ENCODE data around the gene RFX4. TPM values are rescaled to one million over a fixed set of nuclear protein-coding genes. Genes with fewer than 3 reads are reported as not detected.

RFX4 gene
- total RNA-seq, 1 donor from 2014 or later = not detected

DNA sequence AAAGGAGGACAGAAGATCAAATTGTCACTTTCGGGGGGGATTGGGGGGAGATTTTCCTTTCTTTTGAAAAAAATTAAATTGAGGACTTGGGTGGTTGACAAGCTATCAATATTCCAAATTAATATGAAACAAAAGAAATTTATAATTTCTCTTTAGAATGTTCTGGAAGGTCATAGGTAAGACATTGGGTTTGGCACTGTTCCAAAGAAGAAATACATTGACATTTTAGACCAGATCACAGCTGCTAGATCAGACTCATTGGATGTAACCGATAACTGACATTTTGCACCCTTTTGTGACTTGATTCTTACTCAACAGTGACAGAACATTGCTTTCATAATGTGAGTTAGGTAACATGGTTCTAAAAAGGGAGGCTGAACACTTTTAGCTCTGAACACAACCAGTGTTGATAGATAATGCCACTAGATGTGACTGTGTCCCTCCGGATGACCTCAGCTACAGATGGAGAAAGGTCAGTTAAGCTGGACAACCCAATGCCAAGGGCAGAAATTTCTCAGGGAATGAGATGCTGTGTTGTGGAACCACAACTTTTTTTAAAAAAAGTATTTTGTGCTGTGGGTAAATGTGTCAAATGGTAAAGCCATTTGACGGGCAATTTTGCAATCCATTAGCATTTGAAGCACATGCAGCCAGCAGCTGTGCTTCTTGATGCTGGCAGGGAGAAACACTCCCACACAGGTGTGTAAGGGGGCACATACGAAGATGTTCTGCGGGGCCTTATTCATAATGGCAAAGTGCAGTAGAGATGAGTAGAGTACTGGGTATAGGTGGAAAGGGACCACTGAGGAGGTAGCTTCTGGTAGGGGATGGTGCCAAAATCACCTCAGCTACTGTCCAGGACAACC is 62.9 kb downstream of the RFX4 start:
- Mint-ChIP-seq H3K27ac (ENCODE audit: unreplicated experiment) (no peak overlapping the region), H3K4me3 (ENCODE audit: unreplicated experiment) (no peak overlapping the region)
- TF ChIP-seq, protein P1, sequence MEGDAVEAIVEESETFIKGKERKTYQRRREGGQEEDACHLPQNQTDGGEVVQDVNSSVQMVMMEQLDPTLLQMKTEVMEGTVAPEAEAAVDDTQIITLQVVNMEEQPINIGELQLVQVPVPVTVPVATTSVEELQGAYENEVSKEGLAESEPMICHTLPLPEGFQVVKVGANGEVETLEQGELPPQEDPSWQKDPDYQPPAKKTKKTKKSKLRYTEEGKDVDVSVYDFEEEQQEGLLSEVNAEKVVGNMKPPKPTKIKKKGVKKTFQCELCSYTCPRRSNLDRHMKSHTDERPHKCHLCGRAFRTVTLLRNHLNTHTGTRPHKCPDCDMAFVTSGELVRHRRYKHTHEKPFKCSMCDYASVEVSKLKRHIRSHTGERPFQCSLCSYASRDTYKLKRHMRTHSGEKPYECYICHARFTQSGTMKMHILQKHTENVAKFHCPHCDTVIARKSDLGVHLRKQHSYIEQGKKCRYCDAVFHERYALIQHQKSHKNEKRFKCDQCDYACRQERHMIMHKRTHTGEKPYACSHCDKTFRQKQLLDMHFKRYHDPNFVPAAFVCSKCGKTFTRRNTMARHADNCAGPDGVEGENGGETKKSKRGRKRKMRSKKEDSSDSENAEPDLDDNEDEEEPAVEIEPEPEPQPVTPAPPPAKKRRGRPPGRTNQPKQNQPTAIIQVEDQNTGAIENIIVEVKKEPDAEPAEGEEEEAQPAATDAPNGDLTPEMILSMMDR (IDR thresholded peaks at IDR 0.05; ENCODE audit: unreplicated experiment) = no peak

DNA sequence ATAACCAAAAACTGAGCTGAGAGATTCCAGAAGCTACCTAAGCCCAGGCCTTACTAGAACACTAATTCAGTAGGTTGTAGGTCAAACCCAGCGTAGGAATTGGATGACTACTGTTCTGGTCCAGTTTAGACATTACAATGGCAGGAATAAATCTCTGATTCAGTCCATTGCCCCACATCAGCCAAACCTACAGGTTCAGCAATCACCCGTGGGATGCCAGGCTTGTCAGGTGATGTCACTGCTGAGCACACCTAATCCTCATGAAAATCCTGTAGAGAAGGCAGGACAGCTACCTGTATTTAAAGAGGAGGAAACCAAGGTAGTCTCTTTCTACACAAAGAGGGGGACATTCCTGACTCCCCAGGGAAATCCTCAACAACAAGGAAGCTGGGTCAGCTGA is 63.7 kb downstream of the RFX4 start:
- Mint-ChIP-seq H3K4me1 (ENCODE audit: unreplicated experiment) (no peaks in the 10 kb centered on the region), H3K36me3 (ENCODE audit: low read depth, unreplicated experiment) (no peaks in the 10 kb centered on the region)

More for the DNA sequence above, 62.9 kb downstream of the RFX4 start:
- no peaks in the 10 kb centered on the region for H3K9me3 Mint-ChIP-seq (ENCODE audit: unreplicated experiment)
- H3K4me1 Mint-ChIP-seq (ENCODE audit: unreplicated experiment) = no peaks in the 10 kb centered on the region
- no peak for DNase-seq (ENCODE audit: low spot score)
- H3K36me3 Mint-ChIP-seq (ENCODE audit: low read depth, unreplicated experiment) = no peaks in the 10 kb centered on the region
- peaks cover 3% of the 10 kb centered on the region for H3K27me3 Mint-ChIP-seq (ENCODE audit: unreplicated experiment)

DNA sequence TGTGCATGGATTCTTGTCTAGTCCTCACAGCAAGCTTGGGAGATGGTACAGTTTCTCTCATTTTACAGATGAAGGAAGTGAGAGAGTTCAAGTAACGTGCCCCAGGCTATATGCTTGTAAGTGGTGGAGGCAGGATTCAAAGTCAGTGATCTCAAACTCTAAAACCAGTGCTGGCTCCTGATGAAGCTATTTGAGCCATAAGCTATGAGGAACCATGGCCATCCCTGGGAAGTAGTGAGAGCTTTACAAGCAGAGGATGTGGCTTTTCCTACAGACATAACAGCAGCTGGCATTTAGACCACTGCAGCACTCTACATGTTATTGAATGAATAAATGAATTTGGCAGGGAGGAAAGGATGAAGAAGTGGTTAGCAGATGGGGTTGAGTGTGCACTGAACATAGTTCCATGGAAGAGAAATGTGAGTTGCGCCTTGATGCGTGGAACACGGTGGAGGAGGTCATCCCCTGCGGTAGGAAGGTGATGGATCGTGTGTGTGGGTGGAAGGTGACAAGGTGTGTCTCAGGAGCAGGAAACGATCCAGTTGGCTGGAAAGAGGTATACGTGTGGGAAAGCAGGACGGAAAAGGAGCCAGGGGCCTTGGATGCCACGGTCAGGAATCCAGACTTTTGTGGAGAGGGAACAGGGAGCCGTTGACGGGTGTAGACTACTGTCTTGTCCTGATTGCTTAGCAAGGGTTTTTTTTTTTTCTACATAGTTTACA is 65.2 kb downstream of the RFX4 start:
- no peak overlapping the region for H3K27ac Mint-ChIP-seq (ENCODE audit: unreplicated experiment)
- H3K4me3 Mint-ChIP-seq (ENCODE audit: unreplicated experiment) = no peak overlapping the region
- H3K9me3 Mint-ChIP-seq (ENCODE audit: unreplicated experiment) = no peaks in the 10 kb centered on the region
- no peak for DNase-seq (ENCODE audit: low spot score)
- H3K4me1 Mint-ChIP-seq (ENCODE audit: unreplicated experiment) = no peaks in the 10 kb centered on the region
- TF ChIP-seq, protein P1 (IDR thresholded peaks at IDR 0.05; ENCODE audit: unreplicated experiment) = no peak
- H3K36me3 Mint-ChIP-seq (ENCODE audit: low read depth, unreplicated experiment) = no peaks in the 10 kb centered on the region
- H3K27me3 Mint-ChIP-seq (ENCODE audit: unreplicated experiment) = peaks cover 3% of the 10 kb centered on the region

More for the DNA sequence above, 63.7 kb downstream of the RFX4 start:
- Mint-ChIP-seq H3K9me3 (ENCODE audit: unreplicated experiment) (no peaks in the 10 kb centered on the region), H3K27ac (ENCODE audit: unreplicated experiment) (no peak overlapping the region), H3K4me3 (ENCODE audit: unreplicated experiment) (no peak overlapping the region), H3K27me3 (ENCODE audit: unreplicated experiment) (peaks cover 3% of the 10 kb centered on the region)
- TF ChIP-seq, protein P1 (IDR thresholded peaks at IDR 0.05; ENCODE audit: unreplicated experiment) = no peak
- DNase-seq (ENCODE audit: low spot score) = no peak

DNA sequence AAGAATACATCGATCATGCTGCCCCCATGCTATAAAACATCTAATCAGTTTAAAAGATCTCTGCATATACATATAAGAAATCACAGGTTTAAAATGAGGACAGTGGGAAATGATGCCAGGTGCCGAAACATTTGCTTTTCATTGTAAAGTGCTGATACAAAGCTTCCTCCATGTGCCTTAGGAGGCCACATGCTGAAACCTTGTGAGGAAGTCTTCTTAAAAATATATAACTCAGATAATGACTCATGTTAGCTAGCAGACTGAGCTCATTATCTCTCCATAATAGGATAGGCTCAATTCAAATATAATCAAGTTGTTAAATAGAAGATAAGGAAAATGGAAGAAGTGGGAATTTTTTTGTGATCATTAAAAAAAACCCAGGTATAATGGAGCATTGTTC is 65.9 kb downstream of the RFX4 start:
- H3K9me3 Mint-ChIP-seq (ENCODE audit: unreplicated experiment) = no peaks in the 10 kb centered on the region
- no peak for DNase-seq (ENCODE audit: low spot score)
- TF ChIP-seq, protein P1 (IDR thresholded peaks at IDR 0.05; ENCODE audit: unreplicated experiment) = no peak
- no peak overlapping the region for H3K4me3 Mint-ChIP-seq (ENCODE audit: unreplicated experiment)
- peaks cover 3% of the 10 kb centered on the region for H3K27me3 Mint-ChIP-seq (ENCODE audit: unreplicated experiment)
- H3K27ac Mint-ChIP-seq (ENCODE audit: unreplicated experiment) = no peak overlapping the region
- no peaks in the 10 kb centered on the region for H3K36me3 Mint-ChIP-seq (ENCODE audit: low read depth, unreplicated experiment)
- no peaks in the 10 kb centered on the region for H3K4me1 Mint-ChIP-seq (ENCODE audit: unreplicated experiment)

DNA sequence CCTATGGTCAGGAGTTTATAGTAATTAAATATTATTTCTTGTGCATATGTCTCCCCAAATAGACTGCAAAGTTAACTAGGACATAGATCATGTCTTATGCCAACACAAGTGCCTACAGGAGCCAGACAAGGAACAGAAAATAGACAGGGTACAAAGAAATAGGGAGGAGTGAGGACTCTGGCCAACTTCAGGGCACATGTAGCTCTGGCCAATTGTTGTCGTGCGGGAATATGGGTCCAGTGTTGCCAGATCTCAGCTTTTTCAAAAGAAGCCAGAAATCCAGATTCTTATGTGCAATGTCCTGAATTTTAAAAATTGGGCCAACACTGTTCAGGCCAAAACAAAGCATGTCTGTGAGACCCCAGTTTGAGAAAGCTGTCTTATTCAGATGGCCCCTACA is 68.7 kb downstream of the RFX4 start:
- DNase-seq (ENCODE audit: low spot score) = no peak
- peaks cover 3% of the 10 kb centered on the region for H3K27me3 Mint-ChIP-seq (ENCODE audit: unreplicated experiment)
- H3K4me1 Mint-ChIP-seq (ENCODE audit: unreplicated experiment) = no peaks in the 10 kb centered on the region
- H3K9me3 Mint-ChIP-seq (ENCODE audit: unreplicated experiment) = no peaks in the 10 kb centered on the region
- H3K4me3 Mint-ChIP-seq (ENCODE audit: unreplicated experiment) = no peak overlapping the region
- TF ChIP-seq, protein P1 (IDR thresholded peaks at IDR 0.05; ENCODE audit: unreplicated experiment) = no peak
- H3K27ac Mint-ChIP-seq (ENCODE audit: unreplicated experiment) = no peak overlapping the region
- no peaks in the 10 kb centered on the region for H3K36me3 Mint-ChIP-seq (ENCODE audit: low read depth, unreplicated experiment)
